NCI-H82 (cell line): Measurements from ENCODE around the gene ANKRD30A.
A peak's percentile ranks its signal among the peaks of the same experiment; 100 is the strongest.
"Not testable (repeated sequence)": the region's sequence is repeated elsewhere in the genome, so short reads cannot be mapped to it uniquely, and the experiment has no call there.

Source experiments
- DNase-seq: peaks from one replicate; lab custom pipeline; 2025; lab: John Stamatoyannopoulos, UW

The ANKRD30A gene

GRCh38 chr10:37255837-37256236 lies 130.4 kb downstream of the ANKRD30A start:
- not testable (repeated sequence) for DNase-seq

- peak; percentile 30 for DNase-seq
These were observed 137.9 kb downstream of the ANKRD30A start for GRCh38 chr10:37263304-37263703.

- peak; percentile 63 for DNase-seq
These were observed 142.9 kb downstream of the ANKRD30A start for GRCh38 chr10:37268266-37268665.

GRCh38 chr10:37269554-37270256 lies 144.3 kb downstream of the ANKRD30A start:
- DNase-seq: peak; percentile 10

- DNase-seq: no peak
These were observed 149.9 kb downstream of the ANKRD30A start for GRCh38 chr10:37275216-37275777.

- DNase-seq: no peak
These were observed 159.7 kb downstream of the ANKRD30A start for GRCh38 chr10:37285063-37285462.

GRCh38 chr10:37289833-37290464 lies 164.6 kb downstream of the ANKRD30A start:
- no peak for DNase-seq

- peak; percentile 36 for DNase-seq
These were observed 175.9 kb downstream of the ANKRD30A start for GRCh38 chr10:37301271-37301670.

- DNase-seq: no peak
These were observed 178.6 kb downstream of the ANKRD30A start for GRCh38 chr10:37304036-37304435.

- peak; percentile 52 for DNase-seq
These were observed 189.0 kb downstream of the ANKRD30A start for GRCh38 chr10:37314350-37314749.

GRCh38 chr10:37314862-37315261 lies 189.5 kb downstream of the ANKRD30A start:
- DNase-seq: no peak

GRCh38 chr10:37344413-37344812 lies 219.0 kb downstream of the ANKRD30A start:
- DNase-seq: no peak

GRCh38 chr10:37379991-37380390 lies 254.6 kb downstream of the ANKRD30A start:
- DNase-seq: no peak

GRCh38 chr10:37381271-37381670 lies 255.9 kb downstream of the ANKRD30A start:
- DNase-seq: no peak

- DNase-seq: no peak
These were observed 259.5 kb downstream of the ANKRD30A start for GRCh38 chr10:37384923-37385322.

- no peak for DNase-seq
These were observed 265.5 kb downstream of the ANKRD30A start for GRCh38 chr10:37390926-37391325.

GRCh38 chr10:37400774-37401173 lies 275.4 kb downstream of the ANKRD30A start:
- not testable (repeated sequence) for DNase-seq

- DNase-seq: no peak
These were observed 275.8 kb downstream of the ANKRD30A start for GRCh38 chr10:37401225-37401624.

GRCh38 chr10:37403776-37404175 lies 278.4 kb downstream of the ANKRD30A start:
- no peak for DNase-seq
